Bronchial epithelial cell (primary cell): ENCODE measurements around the gene EPC2. TPM values are rescaled to one million over a fixed set of nuclear protein-coding genes. Genes with fewer than 3 reads are reported as not detected.
"Not testable (repeated sequence)": the region's sequence is repeated elsewhere in the genome, so short reads cannot be mapped to it uniquely, and the experiment has no call there.

ENCODE experiments used
- DNase-seq: peaks from one replicate; pipeline ENCODE4 v3.0.0-alpha.2; 2010; ENCODE audit warnings: low read depth
- FAIRE-seq: peaks from 2 replicates; lab custom pipeline; 2011; peaks lifted over from hg19 to GRCh38; lab: Jason Lieb, UNC
- H3K27me3 ChIP-seq: 2 replicates; pipeline ENCODE4 v1.5.1; 2011; ENCODE audit warnings: low read length; ENCODE audit not compliant: control insufficient read depth, insufficient read depth
- H3K36me3 ChIP-seq: 2 replicates; pipeline ENCODE4 v1.5.1; 2011; ENCODE audit warnings: low read length; ENCODE audit not compliant: control insufficient read depth, insufficient read depth
- H3K4me3 ChIP-seq: 2 replicates; pipeline ENCODE4 v1.5.1; 2011; ENCODE audit warnings: mild to moderate bottlenecking, low read depth, low read length, control low read depth
- total RNA-seq: library from RNA; depleted of rRNA; stranded (reverse); fragments of >200 nt; gene quantifications from 2 replicates; pipeline ENCODE4 v1.2.1, GENCODE V29; 2014
- TF ChIP-seq, protein P1 (sequence below): IDR thresholded peaks from 2 replicates; pipeline ENCODE4 v1.5.1; 2011; ENCODE audit warnings: mild to moderate bottlenecking, moderate library complexity, low read length, control low read depth, inconsistent platforms; ENCODE audit not compliant: insufficient read depth, severe bottlenecking

The EPC2 gene
- total RNA-seq, 1 donor from 2014 or later, result 10.8 TPM

GRCh38 chr2:148770047-148770446, 125.5 kb downstream of the EPC2 start:
- TF ChIP-seq, protein P1, sequence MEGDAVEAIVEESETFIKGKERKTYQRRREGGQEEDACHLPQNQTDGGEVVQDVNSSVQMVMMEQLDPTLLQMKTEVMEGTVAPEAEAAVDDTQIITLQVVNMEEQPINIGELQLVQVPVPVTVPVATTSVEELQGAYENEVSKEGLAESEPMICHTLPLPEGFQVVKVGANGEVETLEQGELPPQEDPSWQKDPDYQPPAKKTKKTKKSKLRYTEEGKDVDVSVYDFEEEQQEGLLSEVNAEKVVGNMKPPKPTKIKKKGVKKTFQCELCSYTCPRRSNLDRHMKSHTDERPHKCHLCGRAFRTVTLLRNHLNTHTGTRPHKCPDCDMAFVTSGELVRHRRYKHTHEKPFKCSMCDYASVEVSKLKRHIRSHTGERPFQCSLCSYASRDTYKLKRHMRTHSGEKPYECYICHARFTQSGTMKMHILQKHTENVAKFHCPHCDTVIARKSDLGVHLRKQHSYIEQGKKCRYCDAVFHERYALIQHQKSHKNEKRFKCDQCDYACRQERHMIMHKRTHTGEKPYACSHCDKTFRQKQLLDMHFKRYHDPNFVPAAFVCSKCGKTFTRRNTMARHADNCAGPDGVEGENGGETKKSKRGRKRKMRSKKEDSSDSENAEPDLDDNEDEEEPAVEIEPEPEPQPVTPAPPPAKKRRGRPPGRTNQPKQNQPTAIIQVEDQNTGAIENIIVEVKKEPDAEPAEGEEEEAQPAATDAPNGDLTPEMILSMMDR, result no peak
- no peak overlapping the region for H3K4me3 ChIP-seq
- H3K27me3 ChIP-seq, result no peaks in the 10 kb centered on the region
- FAIRE-seq, result no peak
- peaks cover 2% of the 10 kb centered on the region for H3K36me3 ChIP-seq
- DNase-seq, result no peak

DNA sequence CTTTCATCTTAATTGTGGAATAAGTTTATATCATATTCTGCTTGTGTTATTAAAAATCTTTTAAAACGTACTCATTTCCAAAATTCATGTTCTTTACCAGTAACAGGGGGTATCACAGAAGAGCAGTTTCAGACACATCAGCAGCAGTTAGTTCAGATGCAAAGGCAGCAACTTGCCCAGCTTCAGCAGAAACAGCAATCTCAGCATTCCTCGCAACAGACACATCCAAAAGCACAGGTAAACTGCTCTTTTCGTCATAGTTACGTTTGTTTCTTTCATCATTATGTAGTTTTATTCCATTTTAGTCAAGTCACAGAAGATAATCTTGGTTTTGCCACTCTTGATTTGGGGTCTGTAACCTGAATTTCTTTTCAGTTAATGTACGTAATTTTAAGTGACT, 137.0 kb downstream of the EPC2 start:
- Histone ChIP-seq H3K36me3 (peaks cover 3% of the 10 kb centered on the region), H3K27me3 (no peaks in the 10 kb centered on the region), H3K4me3 (no peak overlapping the region)
- DNase-seq (no peak), FAIRE-seq (no peak)
- TF ChIP-seq, protein P1, result no peak

DNA sequence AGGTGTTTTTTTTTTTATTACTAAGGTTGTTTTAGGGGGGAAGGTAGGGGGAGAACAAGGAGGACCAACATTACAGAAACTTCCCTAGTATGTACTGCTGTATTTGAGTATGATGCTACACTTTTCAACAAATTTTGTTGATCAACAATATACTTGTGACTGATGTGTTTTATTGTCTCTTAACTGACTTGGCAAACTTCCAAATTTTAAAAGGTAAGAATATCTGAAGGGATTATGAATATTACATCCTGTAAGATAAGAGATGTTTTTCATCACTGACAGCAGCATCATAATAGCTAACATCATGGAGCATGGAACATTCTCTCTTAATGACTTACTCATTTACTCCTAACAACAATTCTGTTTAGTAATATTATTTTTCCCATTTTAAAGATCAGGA, 144.5 kb downstream of the EPC2 start:
- TF ChIP-seq, protein P1, result no peak
- DNase-seq (no peak), FAIRE-seq (no peak)
- H3K4me3 ChIP-seq, result no peak overlapping the region
- H3K36me3 ChIP-seq, result peaks cover 3% of the 10 kb centered on the region
- H3K27me3 ChIP-seq, result no peaks in the 10 kb centered on the region

DNA sequence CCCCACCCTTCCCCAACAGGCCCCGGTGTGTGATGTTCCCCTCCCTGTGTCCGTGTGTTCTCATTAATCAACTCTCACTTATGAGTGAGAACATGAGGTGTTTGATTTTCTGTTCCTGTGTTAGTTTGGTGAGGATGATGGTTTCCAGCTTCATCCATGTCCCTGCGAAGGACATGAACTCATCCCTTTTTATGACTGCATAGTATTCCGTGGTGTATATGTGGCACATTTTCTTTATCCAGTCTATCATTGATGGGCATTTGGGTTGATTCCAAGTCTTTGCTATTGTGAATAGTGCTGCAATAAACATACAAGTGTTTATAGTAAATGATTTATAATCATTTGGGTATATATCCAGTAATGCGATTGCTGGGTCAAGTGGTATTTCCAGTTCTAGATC, 145.6 kb downstream of the EPC2 start:
- not testable (repeated sequence) for H3K27me3 ChIP-seq, H3K4me3 ChIP-seq, H3K36me3 ChIP-seq, FAIRE-seq, DNase-seq

DNA sequence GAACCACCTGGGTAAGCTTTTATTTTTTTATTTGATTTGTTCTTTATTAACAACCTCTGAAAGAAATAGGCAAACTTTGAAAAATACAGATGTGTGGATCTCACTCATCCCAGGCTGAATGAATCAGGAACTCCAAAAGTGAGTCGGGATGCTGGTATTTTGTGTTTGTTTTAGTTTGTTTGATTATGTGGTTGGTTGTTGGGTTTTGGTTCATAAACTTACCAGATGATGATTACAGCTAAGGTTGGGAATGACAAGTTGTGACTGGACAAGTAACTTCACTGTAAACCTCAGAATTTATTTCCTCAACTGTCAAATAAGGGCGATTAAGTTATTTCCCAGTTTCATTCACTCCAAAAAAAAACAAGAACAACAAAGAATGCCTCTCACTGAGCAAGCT, 150.0 kb downstream of the EPC2 start:
- DNase-seq (peak; percentile 55), FAIRE-seq (no peak)
- Histone ChIP-seq H3K27me3 (no peaks in the 10 kb centered on the region), H3K36me3 (no peaks in the 10 kb centered on the region), H3K4me3 (no peak overlapping the region)
- TF ChIP-seq, protein P1, result no peak

- Histone ChIP-seq H3K4me3 (no peak overlapping the region), H3K27me3 (no peaks in the 10 kb centered on the region), H3K36me3 (no peaks in the 10 kb centered on the region)
- no peak for DNase-seq
- FAIRE-seq, result no peak
- TF ChIP-seq, protein P1, result no peak
Measured at GRCh38 chr2:148796735-148797512, 152.4 kb downstream of the EPC2 start.
